Measurements from ENCODE around the gene SH3PXD2A.

The SH3PXD2A gene

DNA sequence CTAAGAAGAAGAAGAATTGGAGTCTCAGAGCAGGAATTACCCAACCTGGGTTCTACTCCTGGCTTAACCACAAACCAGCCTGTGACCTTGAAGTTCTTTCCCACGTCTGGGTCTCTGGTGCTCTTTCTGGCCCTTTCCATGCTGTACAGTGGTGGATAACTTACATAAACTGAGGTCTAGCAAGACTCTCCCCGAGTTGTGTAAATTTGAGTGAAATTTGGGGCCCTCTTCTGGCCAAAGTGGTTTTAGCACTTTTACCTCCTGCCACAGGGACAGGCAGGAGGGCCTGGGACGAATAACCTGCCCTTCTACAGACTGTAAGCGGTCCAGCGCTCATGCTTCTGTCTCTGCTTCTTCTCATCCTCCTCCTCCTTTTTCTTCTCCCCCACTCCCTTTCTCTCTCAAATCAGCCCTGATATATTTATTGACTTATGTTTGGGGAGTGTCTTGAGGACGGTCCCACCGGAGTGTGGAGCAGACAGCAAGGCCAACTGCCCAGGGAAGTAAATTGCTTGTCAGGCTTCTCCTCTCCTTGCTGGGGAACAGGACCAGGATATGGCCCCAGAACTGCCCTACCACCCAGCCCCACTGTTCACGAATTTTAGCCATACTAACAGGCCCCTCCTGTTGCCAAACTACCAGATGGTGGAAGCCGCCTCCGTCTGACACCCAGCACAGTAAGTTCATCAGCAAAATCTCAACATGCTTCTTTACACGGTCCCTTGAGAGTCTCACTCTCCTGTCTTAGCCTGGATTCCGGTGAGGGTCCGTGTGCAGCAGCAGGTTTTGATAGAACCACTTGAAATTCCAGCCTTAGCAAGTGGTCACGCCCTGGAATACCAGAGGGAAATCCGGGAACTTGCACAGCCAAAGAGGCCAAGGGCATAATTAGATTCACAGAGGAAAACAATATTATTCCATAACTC lies 4.0 kb upstream of the SH3PXD2A start:
- TF ChIP-seq GATA1 (IDR thresholded peaks at IDR 0.05; ENCODE audit: low read depth, low read length), result no peak
- no peak for TF ChIP-seq POLR2A (IDR thresholded peaks at IDR 0.05; ENCODE audit: low read length)
- peak; percentile 39 to 63 for DNase-seq

DNA sequence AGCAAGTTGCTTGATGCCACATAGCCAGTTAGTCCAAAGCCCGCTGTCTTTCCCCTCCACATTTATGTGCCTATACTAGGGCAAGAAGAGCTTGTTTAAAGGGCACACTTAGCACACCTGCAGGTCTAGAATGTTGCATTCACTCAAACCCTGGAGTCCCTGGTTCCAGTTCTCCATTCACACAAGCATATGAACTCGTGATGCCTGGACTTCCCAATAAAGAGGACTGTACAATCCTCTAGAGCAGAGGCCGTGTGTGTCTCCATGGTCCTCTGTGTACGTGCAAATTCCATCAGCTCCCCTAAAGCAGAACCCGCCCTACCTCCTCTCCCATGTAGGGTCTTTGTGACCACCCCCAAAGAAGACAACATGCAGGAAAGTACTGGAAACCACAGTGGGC lies 3.0 kb upstream of the SH3PXD2A start:
- TF ChIP-seq POLR2A (IDR thresholded peaks at IDR 0.05; ENCODE audit: low read length) (no peak), GATA1 (IDR thresholded peaks at IDR 0.05; ENCODE audit: low read depth, low read length) (no peak)
- no peak for DNase-seq

DNA sequence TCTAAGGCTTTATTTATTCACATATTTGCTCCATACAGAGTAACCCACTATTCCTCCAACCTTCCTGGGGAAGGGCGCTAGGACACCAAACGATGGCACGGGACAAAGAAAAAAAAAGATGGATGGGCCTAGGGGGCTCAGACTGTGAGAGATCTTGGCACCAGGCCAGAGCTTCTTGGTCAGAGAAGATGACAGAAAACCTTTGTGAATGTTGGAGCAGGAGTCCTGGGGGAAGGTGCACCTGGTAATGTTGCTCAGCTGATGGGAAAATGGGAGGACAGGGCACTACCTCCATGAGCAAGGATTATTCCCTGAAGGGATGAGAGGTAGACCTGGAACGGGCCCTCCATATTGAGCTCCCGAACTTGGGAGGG lies 1.4 kb upstream of the SH3PXD2A start:
- TF ChIP-seq GATA1 (IDR thresholded peaks at IDR 0.05; ENCODE audit: low read depth, low read length) (no peak), POLR2A (IDR thresholded peaks at IDR 0.05; ENCODE audit: low read length) (no peak)

DNA sequence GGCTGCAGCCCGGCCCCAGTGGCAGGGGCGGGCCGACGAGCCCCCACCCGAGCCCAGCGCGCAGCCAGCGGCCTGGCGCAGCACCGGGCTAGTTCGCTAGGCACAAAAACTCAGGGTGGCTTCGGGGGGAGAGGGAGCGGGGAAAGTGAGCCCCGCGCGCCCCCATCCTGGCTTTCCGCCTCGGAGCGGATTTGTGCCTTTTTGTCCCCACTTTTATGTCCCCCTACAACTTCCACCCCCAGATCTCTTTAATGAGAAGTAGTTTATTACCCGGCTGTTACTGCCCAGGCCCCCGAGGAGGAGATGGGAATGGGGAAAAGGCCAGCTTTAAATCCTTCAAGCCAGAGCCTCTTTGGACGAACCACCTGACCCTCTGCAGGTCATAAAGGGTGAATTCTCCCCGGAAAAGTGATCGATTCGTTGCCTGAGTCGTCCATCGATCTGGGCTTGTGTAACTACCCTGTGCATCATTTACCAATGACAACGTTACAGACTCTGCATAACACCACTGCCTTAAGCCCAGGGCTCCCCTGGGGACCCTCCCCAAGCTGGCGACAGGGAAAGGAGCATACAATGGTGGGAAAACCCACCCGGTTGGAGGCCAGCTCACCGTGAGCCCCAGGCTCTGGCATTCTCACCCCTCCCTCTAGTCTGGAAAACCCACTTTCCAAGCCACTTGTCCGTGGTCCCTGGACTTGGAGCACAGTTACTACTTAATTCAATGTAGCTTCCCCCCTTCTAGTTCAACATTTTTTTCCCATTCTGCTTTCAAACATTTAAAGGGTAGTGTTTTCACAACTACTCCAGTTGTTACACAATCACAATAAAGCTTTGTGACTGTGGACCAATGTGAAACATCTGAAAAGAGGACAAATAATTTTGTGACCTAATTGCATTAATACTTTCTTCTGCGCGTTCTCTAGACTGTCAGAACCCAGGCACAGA lies 748 bp upstream of the SH3PXD2A start:
- DNase-seq, result no peak
- TF ChIP-seq GATA1 (IDR thresholded peaks at IDR 0.05; ENCODE audit: low read depth, low read length) (no peak), POLR2A (IDR thresholded peaks at IDR 0.05; ENCODE audit: low read length) (no peak)

More for the DNA sequence above, 1.4 kb upstream of the SH3PXD2A start:
- DNase-seq, result no peak

DNA sequence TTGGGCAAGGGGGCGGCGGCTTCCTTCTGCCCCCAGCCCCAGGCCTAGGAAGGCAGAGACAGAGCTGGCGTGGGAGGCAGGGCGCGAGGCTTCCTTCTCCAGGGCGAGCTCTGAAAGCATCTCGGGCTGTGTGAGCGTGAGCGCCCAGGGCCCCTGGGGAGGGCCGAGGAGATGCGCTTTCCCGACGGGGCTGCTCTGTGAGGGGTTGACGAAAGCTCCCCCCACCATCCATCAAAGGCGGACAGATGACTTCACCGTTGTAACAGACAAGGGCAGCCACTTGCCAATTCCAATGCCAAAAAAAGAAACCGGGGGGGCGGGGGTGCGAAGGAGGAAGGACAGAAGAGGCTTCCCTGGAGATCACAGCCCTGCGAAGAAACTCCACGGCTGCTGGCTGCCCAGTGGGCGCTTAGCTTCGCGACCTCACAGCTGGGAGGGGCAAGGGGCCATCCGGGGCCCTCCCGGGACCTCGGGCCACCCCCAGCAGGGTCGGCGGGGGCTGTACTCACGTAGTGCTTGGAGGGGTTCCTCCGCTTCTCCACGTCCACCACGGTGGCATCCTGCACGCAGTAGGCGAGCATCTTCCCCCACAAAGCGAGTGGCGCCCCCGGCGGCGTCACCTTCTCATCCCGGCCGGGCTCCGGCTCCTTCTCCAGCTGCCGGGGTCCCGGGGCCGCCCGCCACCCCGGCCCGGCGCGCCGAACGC lies 537 bp downstream of the SH3PXD2A start:
- no peak for TF ChIP-seq POLR2A (IDR thresholded peaks at IDR 0.05; ENCODE audit: low read length)
- no peak for TF ChIP-seq GATA1 (IDR thresholded peaks at IDR 0.05; ENCODE audit: low read depth, low read length)
- no peak for DNase-seq

DNA sequence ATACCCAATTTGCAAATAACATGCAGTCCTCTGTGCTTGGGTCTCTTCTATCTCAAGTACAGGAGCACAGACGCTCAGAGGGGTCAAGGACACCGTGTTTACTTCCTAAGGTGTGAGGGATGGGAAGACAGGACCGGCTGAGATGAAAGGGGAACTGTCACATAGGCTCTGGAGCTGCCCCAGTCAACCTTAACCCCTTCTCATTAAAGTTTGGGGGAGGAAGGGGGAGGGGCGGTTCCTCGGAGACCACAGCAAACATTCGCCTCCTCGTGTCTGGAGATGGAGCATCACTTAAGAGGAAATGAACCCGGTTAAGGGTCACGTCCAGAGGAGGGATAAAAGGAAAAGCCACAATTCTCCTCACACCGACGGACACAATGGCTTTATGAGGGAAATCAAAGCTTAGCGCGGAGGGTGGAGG lies 1.1 kb downstream of the SH3PXD2A start:
- TF ChIP-seq POLR2A (IDR thresholded peaks at IDR 0.05; ENCODE audit: low read length) (no peak), GATA1 (IDR thresholded peaks at IDR 0.05; ENCODE audit: low read depth, low read length) (no peak)
- no peak for DNase-seq

DNA sequence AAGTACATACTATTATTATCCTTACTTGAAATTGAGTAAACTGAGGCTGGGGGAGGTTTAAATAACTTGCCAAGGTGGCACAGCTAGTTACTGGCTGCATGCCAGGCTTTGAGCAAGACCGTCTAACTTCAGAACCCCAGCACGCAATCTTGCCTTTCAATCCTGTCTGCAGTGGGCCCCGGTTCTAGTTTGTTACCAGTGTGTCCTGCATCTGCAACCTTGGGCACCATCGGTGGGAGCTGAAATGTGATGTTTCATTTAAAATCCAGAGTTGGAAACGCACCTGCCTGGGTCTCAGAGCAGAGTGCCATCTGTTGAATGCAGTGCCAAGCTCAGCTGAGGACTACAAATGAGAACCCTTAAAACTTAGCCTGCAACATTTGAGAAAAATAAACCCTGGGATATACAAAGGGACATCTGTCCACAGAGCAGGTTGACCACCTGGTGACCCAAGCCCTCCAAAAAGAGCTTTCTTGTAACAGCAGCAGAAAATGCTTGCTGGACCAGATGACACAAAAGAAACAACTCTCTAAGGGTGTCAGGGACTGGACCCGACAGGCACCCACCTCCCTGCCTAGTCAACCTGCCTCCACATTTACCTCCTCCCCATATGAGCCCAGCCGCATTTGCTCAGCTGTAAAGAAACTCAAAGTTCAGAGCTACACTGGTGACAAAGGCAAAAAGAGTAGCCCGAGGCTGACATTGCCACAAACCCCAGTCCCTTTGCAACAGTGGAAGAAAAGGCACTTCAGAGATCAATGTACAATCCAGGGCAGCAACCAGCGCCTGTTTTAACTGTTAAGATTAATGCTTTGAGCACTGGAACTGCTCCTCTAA lies 1.7 kb downstream of the SH3PXD2A start:
- TF ChIP-seq GATA1 (IDR thresholded peaks at IDR 0.05; ENCODE audit: low read depth, low read length), result no peak
- TF ChIP-seq POLR2A (IDR thresholded peaks at IDR 0.05; ENCODE audit: low read length), result no peak
- no peak for DNase-seq

DNA sequence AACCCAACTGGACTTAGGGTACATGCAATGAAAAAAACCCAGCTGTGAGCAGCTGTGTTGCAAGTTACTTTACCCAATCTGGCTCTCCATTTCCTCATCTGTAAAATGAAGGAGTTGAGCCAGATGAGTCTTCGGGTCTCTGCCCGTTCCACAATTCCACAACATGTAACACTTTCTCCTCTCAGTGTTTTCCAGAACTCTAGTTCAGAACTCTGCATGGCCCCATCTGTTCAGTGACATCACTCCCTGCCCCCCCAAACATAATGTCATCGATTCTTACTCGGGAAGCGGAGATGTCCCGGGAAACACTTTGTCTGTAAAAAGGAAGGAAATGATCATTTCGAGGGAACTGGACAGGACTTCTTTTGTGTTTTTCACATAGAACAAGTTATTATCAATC lies 2.5 kb downstream of the SH3PXD2A start:
- DNase-seq, result no peak
- TF ChIP-seq GATA1 (IDR thresholded peaks at IDR 0.05; ENCODE audit: low read depth, low read length), result no peak
- TF ChIP-seq POLR2A (IDR thresholded peaks at IDR 0.05; ENCODE audit: low read length), result no peak

DNA sequence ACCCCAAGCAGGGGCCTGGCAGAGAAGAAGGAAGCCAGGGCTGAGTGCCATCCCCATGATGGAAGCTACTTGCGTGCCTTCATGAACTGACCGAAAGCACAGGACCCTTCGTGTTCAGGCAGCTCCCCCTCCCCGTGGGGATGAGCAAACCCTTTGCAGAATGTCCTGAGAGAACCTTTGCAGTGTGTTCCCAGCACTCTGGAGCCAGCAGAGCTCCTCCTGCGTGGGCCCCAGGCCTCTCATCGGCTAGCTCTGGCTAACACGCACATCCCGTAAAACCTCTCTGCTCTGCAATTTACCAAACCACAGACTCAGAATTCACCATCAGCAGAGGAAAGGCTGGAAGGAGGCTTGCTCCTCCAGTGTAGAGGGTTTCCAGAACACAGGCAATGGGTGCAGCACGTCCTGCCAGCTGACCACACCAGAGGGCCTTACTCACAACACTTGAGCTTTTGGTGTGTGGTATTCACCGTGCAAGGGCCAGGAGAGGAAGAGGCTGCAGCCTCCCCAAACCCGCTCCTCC lies 3.1 kb downstream of the SH3PXD2A start:
- DNase-seq, result no peak
- TF ChIP-seq GATA1 (IDR thresholded peaks at IDR 0.05; ENCODE audit: low read depth, low read length), result no peak
- TF ChIP-seq POLR2A (IDR thresholded peaks at IDR 0.05; ENCODE audit: low read length), result no peak

DNA sequence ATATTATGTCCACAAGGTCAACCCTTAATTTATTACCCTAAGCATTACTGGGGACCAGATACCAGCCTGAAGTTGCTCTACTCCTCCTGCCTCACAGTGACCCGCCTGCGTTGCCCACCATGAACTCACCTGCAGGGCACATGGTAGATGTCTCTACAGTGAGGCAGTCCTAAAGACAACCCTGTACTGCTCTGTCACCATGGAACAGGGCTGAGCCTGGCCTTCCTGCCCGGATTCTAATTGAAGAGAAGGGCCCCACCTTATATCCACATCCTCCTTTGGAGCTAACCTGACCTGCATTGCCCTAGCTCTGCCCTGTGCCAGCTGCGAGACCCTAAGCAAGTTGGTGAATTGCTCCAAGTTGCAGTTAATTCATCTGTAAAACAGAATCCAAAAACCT lies 4.1 kb downstream of the SH3PXD2A start:
- no peak for DNase-seq
- no peak for TF ChIP-seq GATA1 (IDR thresholded peaks at IDR 0.05; ENCODE audit: low read depth, low read length)
- TF ChIP-seq POLR2A (IDR thresholded peaks at IDR 0.05; ENCODE audit: low read length), result no peak

DNA sequence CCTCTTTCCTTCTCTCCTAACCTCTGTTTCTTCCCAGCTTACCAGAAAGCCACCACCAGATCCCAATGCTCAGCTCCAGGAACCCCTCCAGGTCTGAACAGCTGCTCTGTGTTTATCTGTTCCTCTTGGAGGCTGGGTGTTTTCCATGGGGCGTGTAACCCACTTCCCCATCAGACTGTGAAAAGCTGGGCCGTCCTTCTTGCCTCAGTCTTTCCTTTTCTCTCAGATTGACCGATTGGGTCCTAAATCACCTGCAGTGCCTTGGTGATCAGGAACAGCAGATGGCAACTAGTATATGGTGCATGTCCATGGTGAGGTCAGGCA lies 4.8 kb downstream of the SH3PXD2A start:
- DNase-seq, result no peak
- TF ChIP-seq POLR2A (IDR thresholded peaks at IDR 0.05; ENCODE audit: low read length) (no peak), GATA1 (IDR thresholded peaks at IDR 0.05; ENCODE audit: low read depth, low read length) (no peak)

DNA sequence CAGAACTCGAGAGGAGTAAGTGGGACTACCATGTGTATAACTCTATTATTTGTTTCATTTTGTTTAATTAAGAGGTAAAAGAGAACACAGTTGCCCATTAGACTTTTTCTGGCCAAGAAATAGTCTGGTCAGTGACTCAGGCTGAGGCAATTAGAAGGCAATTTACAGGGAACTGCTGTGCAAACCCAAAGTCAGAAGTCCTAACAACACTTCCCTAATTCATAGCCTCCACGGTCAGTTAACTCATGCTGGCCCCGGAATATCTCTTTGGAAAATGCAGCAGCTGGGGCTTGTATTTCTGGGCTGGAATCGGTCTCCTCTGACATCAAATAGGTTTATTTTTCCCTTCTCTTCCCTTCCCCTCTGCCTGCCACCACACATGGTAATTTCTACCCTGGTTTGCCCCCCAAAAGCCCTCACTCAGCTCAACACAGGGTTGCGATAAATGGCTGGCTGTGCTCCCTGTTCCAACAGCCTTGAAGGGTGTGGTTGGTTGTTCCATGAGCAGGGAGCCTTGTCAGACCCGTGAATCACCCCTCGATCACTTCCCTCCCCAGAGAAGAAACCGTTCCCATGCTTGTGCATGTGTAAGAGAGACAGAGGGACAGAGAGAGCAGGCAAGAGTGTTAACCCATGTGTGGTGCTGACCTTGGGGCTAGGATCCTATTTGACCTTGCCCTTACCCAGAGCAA lies 5.3 kb downstream of the SH3PXD2A start:
- TF ChIP-seq GATA1 (IDR thresholded peaks at IDR 0.05; ENCODE audit: low read depth, low read length), result no peak
- no peak for DNase-seq
